ENCODE data around the gene MYO3A.

The MYO3A gene

DNA sequence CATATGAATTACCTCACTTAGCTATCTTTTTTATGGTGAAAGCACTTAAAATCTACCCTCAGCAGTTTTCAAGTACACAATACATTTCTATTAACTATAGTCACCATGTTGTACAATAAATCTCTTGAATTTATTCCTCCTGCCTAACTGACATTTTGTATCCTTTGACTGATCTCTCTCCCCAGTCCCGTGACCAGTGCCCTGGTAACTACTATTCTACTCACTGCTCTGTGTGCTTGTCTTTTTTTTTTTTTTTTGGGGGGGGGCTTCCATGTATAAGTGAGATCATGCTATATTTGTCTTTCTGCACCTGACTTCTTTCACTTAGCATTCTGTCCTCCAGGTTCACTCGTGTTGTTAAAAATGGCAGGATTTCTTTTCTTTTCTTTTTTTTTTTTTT, 271.2 kb downstream of the MYO3A start:
- H3K27me3 ChIP-seq (ENCODE audit: control insufficient read depth, insufficient read depth, low read length, poor library complexity, severe bottlenecking) = peaks cover 2% of the 10 kb centered on the region
- H3K4me3 ChIP-seq (ENCODE audit: insufficient read depth, low read depth, low read length) = no peak overlapping the region
- H3K36me3 ChIP-seq (ENCODE audit: control insufficient read depth, insufficient read depth, low read length) = no peaks in the 10 kb centered on the region
- H3K4me1 ChIP-seq (ENCODE audit: control insufficient read depth, insufficient read depth, low read length) = no peaks in the 10 kb centered on the region
- H3K27ac ChIP-seq (ENCODE audit: insufficient read depth, low read depth, low read length, poor library complexity, severe bottlenecking) = no peak overlapping the region
- no peaks in the 10 kb centered on the region for H3K9me3 ChIP-seq (ENCODE audit: control insufficient read depth, low read length)
- WGBS, 2 experiments = 83 to 92% methylated on average over 1 to 2 of the region's 2 CpGs

DNA sequence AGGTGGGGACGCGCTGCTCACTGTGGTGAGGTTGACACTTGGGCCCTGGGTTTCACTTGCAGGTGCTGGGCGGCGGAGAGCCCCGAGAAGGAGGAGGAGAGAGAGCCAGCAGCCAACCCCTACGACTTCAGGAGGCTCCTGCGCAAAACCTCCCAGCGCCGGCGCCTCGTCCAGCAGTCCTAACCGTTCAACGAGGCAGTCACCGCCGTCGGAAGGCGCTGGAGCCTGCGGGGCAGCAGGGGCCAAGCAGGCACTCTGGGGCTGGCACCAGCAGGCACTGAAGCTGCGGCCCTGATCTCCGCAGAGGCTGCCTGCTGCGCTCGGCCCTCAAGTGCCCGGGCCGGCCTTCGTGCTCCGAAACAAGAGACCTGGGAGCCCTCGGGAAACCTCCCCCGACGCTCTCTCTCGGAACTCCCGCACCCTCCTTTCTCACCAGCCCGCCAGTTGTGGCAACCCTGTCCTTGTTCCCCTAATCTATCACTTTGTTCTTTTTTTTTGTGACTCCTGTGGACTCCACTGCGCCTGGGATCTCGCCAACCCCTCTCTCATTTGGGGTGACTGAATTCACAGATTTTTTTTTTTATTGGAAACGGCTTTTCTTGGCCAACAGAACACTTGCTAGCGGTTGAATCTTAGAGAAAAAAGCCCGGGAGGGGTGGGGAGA, 277.9 kb downstream of the MYO3A start:
- H3K27me3 ChIP-seq (ENCODE audit: control insufficient read depth, insufficient read depth, low read length, poor library complexity, severe bottlenecking) = peaks cover 69% of the 10 kb centered on the region
- peak overlapping the region; percentile 3 for H3K4me3 ChIP-seq (ENCODE audit: insufficient read depth, low read depth, low read length)
- 53 to 57% methylated on average over 37 of the region's 37 CpGs for WGBS, 2 experiments
- H3K4me1 ChIP-seq (ENCODE audit: control insufficient read depth, insufficient read depth, low read length) = peaks cover 39% of the 10 kb centered on the region
- no peaks in the 10 kb centered on the region for H3K36me3 ChIP-seq (ENCODE audit: control insufficient read depth, insufficient read depth, low read length)
- no peaks in the 10 kb centered on the region for H3K9me3 ChIP-seq (ENCODE audit: control insufficient read depth, low read length)
- H3K27ac ChIP-seq (ENCODE audit: insufficient read depth, low read depth, low read length, poor library complexity, severe bottlenecking) = no peak overlapping the region

DNA sequence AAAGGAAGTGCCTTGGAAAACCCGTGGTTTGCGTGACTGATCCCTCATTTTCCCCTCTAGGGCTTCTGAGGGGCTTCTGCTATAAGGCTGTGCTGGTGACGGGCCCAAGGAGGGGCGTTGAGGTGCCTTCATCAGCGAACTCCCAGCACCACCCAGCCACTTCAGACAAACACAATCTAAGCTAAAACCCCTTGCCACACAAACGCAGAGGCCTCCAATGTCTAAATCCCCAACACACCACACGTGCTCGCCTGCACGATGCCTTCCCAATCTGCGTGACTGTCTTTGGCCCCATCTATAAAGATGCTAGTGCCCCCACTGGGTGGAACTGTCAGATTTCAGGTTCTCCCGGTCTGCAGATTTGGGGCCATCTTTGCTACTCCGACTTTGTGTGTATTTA, 278.5 kb downstream of the MYO3A start:
- WGBS, 2 experiments = 75 to 77% methylated on average over 12 of the region's 12 CpGs
- peaks cover 74% of the 10 kb centered on the region for H3K27me3 ChIP-seq (ENCODE audit: control insufficient read depth, insufficient read depth, low read length, poor library complexity, severe bottlenecking)
- H3K36me3 ChIP-seq (ENCODE audit: control insufficient read depth, insufficient read depth, low read length) = no peaks in the 10 kb centered on the region
- peaks cover 40% of the 10 kb centered on the region for H3K4me1 ChIP-seq (ENCODE audit: control insufficient read depth, insufficient read depth, low read length)
- H3K4me3 ChIP-seq (ENCODE audit: insufficient read depth, low read depth, low read length) = peak overlapping the region; percentile 3
- H3K27ac ChIP-seq (ENCODE audit: insufficient read depth, low read depth, low read length, poor library complexity, severe bottlenecking) = no peak overlapping the region
- H3K9me3 ChIP-seq (ENCODE audit: control insufficient read depth, low read length) = no peaks in the 10 kb centered on the region

DNA sequence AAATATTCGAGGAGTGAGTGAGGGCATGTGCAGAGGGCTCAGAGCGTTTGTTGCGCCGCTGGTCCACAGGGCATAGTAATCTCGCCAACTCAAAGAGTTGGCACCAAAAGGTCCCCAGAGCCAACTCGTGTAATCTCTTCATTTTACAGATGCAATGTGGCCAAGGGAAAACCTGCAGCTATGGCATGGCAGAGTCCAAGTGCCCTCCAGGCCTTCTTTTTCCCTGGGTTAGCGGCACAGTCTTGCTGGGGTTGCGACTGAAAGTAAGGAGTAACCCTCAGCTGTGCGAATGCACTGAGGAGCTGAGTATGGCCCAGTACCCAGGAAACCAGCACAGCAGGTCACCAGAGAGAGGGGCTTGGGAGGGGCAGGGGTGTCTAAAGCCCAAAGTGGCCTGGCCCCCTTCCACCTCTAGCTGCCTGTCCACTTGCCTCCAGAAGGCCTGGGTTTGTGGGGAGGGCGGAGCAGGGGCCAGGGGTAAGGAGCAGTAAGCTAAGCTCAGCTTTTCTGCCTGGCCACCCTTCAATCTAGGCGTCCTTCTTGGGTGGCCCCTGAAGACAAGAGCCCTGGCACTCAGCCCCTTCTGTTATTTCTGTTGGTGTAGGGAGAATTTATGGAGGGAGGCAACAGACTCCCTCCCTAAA, 279.2 kb downstream of the MYO3A start:
- H3K4me3 ChIP-seq (ENCODE audit: insufficient read depth, low read depth, low read length) = no peak overlapping the region

DNA sequence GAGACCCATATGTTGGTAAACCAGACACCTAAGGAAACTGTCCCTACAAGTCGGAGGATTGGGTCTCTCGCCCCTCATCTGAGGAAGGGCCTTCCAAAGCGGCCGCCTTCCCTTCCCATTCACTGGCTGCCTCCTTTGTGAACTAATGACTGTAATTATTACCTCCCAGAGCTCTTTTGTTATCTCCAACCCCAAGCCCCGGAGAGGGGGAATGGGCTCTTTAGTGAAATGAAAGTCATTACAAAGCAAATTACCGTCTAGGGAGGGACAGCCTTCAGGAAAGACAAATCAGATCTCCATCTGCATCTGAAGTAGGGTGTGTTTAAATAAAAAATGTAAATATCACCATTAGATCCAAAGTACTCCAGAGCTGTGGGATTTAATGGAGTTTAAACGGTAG, 280.0 kb downstream of the MYO3A start:
- Histone ChIP-seq H3K27me3 (ENCODE audit: control insufficient read depth, insufficient read depth, low read length, poor library complexity, severe bottlenecking) (peaks cover 89% of the 10 kb centered on the region), H3K36me3 (ENCODE audit: control insufficient read depth, insufficient read depth, low read length) (no peaks in the 10 kb centered on the region), H3K27ac (ENCODE audit: insufficient read depth, low read depth, low read length, poor library complexity, severe bottlenecking) (no peak overlapping the region), H3K4me1 (ENCODE audit: control insufficient read depth, insufficient read depth, low read length) (peaks cover 40% of the 10 kb centered on the region), H3K4me3 (ENCODE audit: insufficient read depth, low read depth, low read length) (no peak overlapping the region), H3K9me3 (ENCODE audit: control insufficient read depth, low read length) (no peaks in the 10 kb centered on the region)
- WGBS, 2 experiments = 0% methylated on average over 5 to 7 of the region's 7 CpGs

More for the DNA sequence above, 279.2 kb downstream of the MYO3A start:
- Histone ChIP-seq H3K27me3 (ENCODE audit: control insufficient read depth, insufficient read depth, low read length, poor library complexity, severe bottlenecking) (peaks cover 82% of the 10 kb centered on the region), H3K9me3 (ENCODE audit: control insufficient read depth, low read length) (no peaks in the 10 kb centered on the region), H3K27ac (ENCODE audit: insufficient read depth, low read depth, low read length, poor library complexity, severe bottlenecking) (no peak overlapping the region), H3K36me3 (ENCODE audit: control insufficient read depth, insufficient read depth, low read length) (no peaks in the 10 kb centered on the region), H3K4me1 (ENCODE audit: control insufficient read depth, insufficient read depth, low read length) (peaks cover 40% of the 10 kb centered on the region)
- WGBS, 2 experiments = 70 to 73% methylated on average over 11 of the region's 11 CpGs

DNA sequence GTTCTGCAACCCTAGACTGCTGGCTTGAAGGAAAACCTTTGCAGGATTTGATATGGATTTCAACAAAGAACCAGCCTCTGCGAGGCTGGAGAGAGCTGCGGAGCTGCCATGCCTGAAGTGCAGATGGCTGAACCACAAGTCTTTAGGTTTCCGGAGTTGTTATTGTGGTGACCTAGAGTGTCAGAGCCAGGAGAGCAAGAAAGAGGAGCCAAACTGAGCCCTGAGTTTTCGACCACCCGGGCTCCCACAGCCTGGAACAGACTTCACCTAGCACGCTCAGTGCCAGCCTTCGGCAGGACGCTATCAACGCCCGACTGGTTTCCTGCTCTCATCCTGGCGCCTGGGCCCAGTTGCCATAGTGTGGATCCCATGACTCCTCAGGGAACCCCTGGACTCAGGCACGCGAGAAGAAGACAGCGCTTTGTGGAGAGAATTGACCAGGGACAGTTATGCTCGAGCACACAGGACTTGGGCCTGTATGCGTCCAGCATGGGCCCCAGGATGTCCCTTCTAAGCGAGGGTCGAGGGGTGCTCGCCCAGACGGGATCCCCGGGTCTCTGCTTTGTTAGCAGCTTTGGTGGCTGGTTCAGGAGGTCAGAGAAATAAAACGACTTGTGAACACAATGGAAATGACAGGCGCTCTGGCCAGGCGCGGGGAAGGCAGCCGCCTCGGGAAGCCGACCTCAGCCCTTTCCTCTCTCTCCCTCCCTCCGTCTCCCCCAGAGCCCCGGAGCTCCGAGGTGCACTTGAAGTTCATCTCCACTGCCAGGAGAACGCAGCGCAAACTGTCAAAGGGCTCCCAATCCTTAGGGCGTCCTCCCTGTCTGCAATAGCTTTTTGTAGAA, 280.7 kb downstream of the MYO3A start:
- Histone ChIP-seq H3K4me3 (ENCODE audit: insufficient read depth, low read depth, low read length) (peak overlapping the region; percentile 23), H3K4me1 (ENCODE audit: control insufficient read depth, insufficient read depth, low read length) (peaks cover 40% of the 10 kb centered on the region)
- WGBS, 2 experiments = 2% methylated on average over 34 of the region's 34 CpGs

DNA sequence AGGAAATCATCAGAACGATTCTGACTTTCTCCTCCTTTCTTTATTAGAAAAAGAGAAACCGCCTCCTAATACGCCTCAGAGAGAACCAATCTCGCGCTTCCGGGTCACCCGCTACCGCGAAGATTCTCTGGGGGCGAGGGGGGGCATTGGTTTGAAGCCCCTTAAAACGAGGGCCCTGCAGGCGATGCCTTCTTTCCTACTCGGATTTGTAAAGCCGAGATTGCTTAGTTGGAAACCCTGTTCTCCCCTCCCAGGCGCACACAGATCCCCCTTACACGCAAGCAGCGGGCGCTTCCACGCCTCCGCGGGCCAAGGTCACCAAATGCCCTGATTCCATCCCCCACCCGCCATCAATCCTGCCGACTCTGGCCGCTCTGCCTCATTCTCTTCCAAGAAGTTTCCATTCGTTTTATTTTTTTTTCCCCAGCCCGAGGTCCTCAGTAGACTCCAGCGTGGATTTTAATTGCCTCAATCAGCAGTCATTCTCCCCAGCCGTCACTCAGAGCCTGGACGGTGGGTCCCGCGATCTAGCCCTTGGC, 281.4 kb downstream of the MYO3A start:
- Histone ChIP-seq H3K4me1 (ENCODE audit: control insufficient read depth, insufficient read depth, low read length) (peaks cover 40% of the 10 kb centered on the region), H3K9me3 (ENCODE audit: control insufficient read depth, low read length) (no peaks in the 10 kb centered on the region), H3K27me3 (ENCODE audit: control insufficient read depth, insufficient read depth, low read length, poor library complexity, severe bottlenecking) (peaks cover 100% of the 10 kb centered on the region), H3K4me3 (ENCODE audit: insufficient read depth, low read depth, low read length) (peak overlapping the region; percentile 23), H3K27ac (ENCODE audit: insufficient read depth, low read depth, low read length, poor library complexity, severe bottlenecking) (no peak overlapping the region), H3K36me3 (ENCODE audit: control insufficient read depth, insufficient read depth, low read length) (no peaks in the 10 kb centered on the region)
- WGBS, 2 experiments = 0 to 1% methylated on average over 31 of the region's 31 CpGs

More for the DNA sequence above, 280.7 kb downstream of the MYO3A start:
- Histone ChIP-seq H3K36me3 (ENCODE audit: control insufficient read depth, insufficient read depth, low read length) (no peaks in the 10 kb centered on the region), H3K27me3 (ENCODE audit: control insufficient read depth, insufficient read depth, low read length, poor library complexity, severe bottlenecking) (peaks cover 97% of the 10 kb centered on the region), H3K27ac (ENCODE audit: insufficient read depth, low read depth, low read length, poor library complexity, severe bottlenecking) (no peak overlapping the region), H3K9me3 (ENCODE audit: control insufficient read depth, low read length) (no peaks in the 10 kb centered on the region)

DNA sequence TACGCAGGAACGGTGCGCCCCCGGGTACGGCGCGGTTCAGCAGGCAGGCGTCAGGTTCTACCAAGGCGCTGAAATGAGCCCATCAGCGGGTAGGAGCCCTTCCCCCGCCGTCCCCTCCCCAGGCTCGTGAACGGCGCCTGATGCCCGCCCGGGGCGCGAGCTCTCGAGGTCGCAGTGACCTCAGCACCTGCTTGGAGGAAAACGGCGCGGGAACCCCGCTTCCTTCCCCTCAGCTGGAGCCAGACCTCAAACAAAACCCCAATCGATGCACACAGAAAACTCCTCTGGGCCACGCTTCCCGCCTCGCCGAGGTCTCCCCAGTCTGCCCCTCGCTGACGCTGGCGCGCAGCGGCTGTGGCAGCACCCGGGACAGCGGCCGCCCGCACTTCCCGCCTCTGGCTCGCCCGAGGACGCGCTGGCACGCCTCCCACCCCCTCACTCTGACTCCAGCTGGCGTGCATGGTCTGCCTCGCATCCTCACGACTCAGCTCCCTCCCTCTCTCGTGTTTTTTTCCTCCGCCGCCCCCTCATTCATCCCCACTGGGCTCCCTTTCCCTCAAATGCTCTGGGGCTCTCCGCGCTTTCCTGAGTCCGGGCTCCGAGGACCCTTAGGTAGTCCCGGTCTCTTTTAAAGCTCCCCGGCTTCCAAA, 282.0 kb downstream of the MYO3A start:
- 0% methylated on average over 57 of the region's 57 CpGs for WGBS, 2 experiments
- Histone ChIP-seq H3K36me3 (ENCODE audit: control insufficient read depth, insufficient read depth, low read length) (no peaks in the 10 kb centered on the region), H3K4me1 (ENCODE audit: control insufficient read depth, insufficient read depth, low read length) (peaks cover 40% of the 10 kb centered on the region), H3K9me3 (ENCODE audit: control insufficient read depth, low read length) (no peaks in the 10 kb centered on the region), H3K27me3 (ENCODE audit: control insufficient read depth, insufficient read depth, low read length, poor library complexity, severe bottlenecking) (peaks cover 100% of the 10 kb centered on the region), H3K27ac (ENCODE audit: insufficient read depth, low read depth, low read length, poor library complexity, severe bottlenecking) (no peak overlapping the region), H3K4me3 (ENCODE audit: insufficient read depth, low read depth, low read length) (peak overlapping the region; percentile 23)

DNA sequence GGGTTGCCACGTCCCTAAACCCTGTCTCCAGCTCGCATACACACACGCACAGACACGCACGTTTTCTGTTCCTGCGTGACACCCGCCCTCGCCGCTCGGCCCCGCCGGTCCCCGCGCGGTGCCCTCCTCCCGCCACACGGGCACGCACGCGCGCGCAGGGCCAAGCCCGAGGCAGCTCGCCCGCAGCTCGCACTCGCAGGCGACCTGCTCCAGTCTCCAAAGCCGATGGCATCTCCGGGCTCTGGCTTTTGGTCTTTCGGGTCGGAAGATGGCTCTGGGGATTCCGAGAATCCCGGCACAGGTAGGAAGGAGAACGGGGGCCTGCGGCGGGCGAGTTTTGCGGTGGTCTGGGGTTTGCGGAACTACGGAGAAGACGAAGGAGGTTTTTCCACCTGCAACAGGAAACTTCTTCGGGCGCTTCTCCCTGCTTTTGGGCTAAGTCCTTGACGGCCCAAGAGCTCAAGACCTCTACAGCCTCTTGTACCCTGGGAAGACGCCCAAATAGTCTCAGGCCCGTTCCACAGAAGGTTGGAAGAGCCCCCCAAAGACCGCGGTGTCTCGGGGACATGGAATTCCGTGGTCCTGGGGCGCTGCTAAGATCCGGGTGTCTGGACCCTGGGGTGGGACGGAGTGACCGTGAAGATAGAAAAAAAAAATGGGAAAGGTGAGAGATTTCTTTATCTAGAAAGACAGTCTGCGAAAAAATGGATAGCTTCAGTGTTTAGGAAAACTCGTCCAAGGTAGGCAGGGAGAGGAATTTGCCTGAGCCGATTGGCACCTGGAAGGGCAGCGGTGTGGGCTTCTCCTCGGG, 282.8 kb downstream of the MYO3A start, which contains the start of gene GAD2:
Gene GAD2, plus strand, starts transcription at position 190 of the 811 bp plus-strand sequence. Its CDS starts 36 bp downstream, at position 226.
- 1% methylated on average over 60 of the region's 60 CpGs for WGBS, 2 experiments
- Histone ChIP-seq H3K4me3 (ENCODE audit: insufficient read depth, low read depth, low read length) (peak within 1 kb of the TSS; percentile 24), H3K27ac (ENCODE audit: insufficient read depth, low read depth, low read length, poor library complexity, severe bottlenecking) (no peak within 1 kb of the TSS), H3K36me3 (ENCODE audit: control insufficient read depth, insufficient read depth, low read length) (no peaks in the 10 kb centered on the region), H3K9me3 (ENCODE audit: control insufficient read depth, low read length) (no peaks in the 10 kb centered on the region), H3K4me1 (ENCODE audit: control insufficient read depth, insufficient read depth, low read length) (peaks cover 42% of the 10 kb centered on the region), H3K27me3 (ENCODE audit: control insufficient read depth, insufficient read depth, low read length, poor library complexity, severe bottlenecking) (peaks cover 100% of the 10 kb centered on the region)
